G401.6 (cell line): ENCODE data around the gene SMIM22.
"Not testable (repeated sequence)": the region's sequence is repeated elsewhere in the genome, so short reads cannot be mapped to it uniquely, and the experiment has no call there.

Experiments used
- FAIRE-seq: peaks from 2 replicates; lab custom pipeline; 2012; peaks lifted over from hg19 to GRCh38; lab: Jason Lieb, UNC

The SMIM22 gene

GRCh38 chr16:4769306-4769638 is 25.9 kb upstream of the SMIM22 start:
- FAIRE-seq, result no peak

GRCh38 chr16:4771646-4772045 is 23.5 kb upstream of the SMIM22 start:
- FAIRE-seq, result no peak

- FAIRE-seq, result no peak
Observed at GRCh38 chr16:4772351-4772750, 22.8 kb upstream of the SMIM22 start.

GRCh38 chr16:4775005-4775404 is 20.2 kb upstream of the SMIM22 start:
- no peak for FAIRE-seq

- FAIRE-seq, result no peak
Observed at GRCh38 chr16:4776141-4776705, 18.9 kb upstream of the SMIM22 start.

GRCh38 chr16:4777339-4778049 is 17.7 kb upstream of the SMIM22 start:
- no peak for FAIRE-seq

- FAIRE-seq, result no peak
Observed at GRCh38 chr16:4778050-4778392, 17.1 kb upstream of the SMIM22 start.

- no peak for FAIRE-seq
Observed at GRCh38 chr16:4780235-4780634, 14.9 kb upstream of the SMIM22 start.

GRCh38 chr16:4783251-4783950 is 11.8 kb upstream of the SMIM22 start:
- no peak for FAIRE-seq

- FAIRE-seq, result no peak
Observed at GRCh38 chr16:4783951-4784336, 11.2 kb upstream of the SMIM22 start.

- FAIRE-seq, result not testable (repeated sequence)
Observed at GRCh38 chr16:4784444-4784987, 10.7 kb upstream of the SMIM22 start.

GRCh38 chr16:4785758-4786433 is 9.3 kb upstream of the SMIM22 start:
- FAIRE-seq, result no peak

GRCh38 chr16:4787068-4787467 is 8.1 kb upstream of the SMIM22 start:
- no peak for FAIRE-seq

GRCh38 chr16:4787627-4788482 is 7.3 kb upstream of the SMIM22 start, which contains the start of gene SEPTIN12:
TSS of gene SEPTIN12 (minus strand) at chr16:4788345. CDS start at chr16:4787645, 700 bp downstream.
- no peak for FAIRE-seq

GRCh38 chr16:4788489-4788889 is 6.7 kb upstream of the SMIM22 start:
- FAIRE-seq, result no peak

GRCh38 chr16:4788910-4789309 is 6.3 kb upstream of the SMIM22 start:
- no peak for FAIRE-seq

GRCh38 chr16:4790261-4790660 is 4.9 kb upstream of the SMIM22 start:
- FAIRE-seq, result no peak

- FAIRE-seq, result no peak
Observed at GRCh38 chr16:4790871-4791270, 4.3 kb upstream of the SMIM22 start.

GRCh38 chr16:4792951-4793513 is 2.1 kb upstream of the SMIM22 start:
- no peak for FAIRE-seq

- FAIRE-seq, result no peak
Observed at GRCh38 chr16:4795828-4796572, 831 bp downstream of the SMIM22 start.
